Measurements from ENCODE around the gene NGF.

GRCh38 chr1:115320377-115320776, 17.7 kb downstream of the NGF start:
- no peak for TF ChIP-seq POLR2A (IDR thresholded peaks at IDR 0.05)
- TF ChIP-seq CTCF (IDR thresholded peaks at IDR 0.05) = no peak
- TF ChIP-seq POLR2AphosphoS5 (IDR thresholded peaks at IDR 0.05) = no peak

Measured in prostate gland (tissue), 2 donors.